Memory B cell (primary cell): Measurements from ENCODE around the gene NGRN.
"Not testable (repeated sequence)": the region's sequence is repeated elsewhere in the genome, so short reads cannot be mapped to it uniquely, and the experiment has no call there.

ENCODE experiments used
- ATAC-seq: fragments of 150-1000 bp; cut with Tn5 transposase; 2 replicates; pipeline ENCODE4 v1.10.0; 2021; ENCODE audit warnings: low read depth, mild to moderate bottlenecking, moderate library complexity
- DNase-seq, 2 donors: peaks; one replicate each; pipeline ENCODE4 v3.0.0; 2022; ENCODE audit warnings: low spot score in 2 of 2
- H3K27ac Mint-ChIP-seq: one replicate; pipeline ENCODE4 v1.8.0; 2022; ENCODE audit warnings: mild to moderate bottlenecking, moderate library complexity, mixed read lengths
- H3K27me3 Mint-ChIP-seq: one replicate; pipeline ENCODE4 v1.8.0; 2022; ENCODE audit warnings: mixed read lengths
- H3K36me3 Mint-ChIP-seq: one replicate; pipeline ENCODE4 v1.8.0; 2022; ENCODE audit warnings: mild to moderate bottlenecking, mixed read lengths
- H3K4me1 Mint-ChIP-seq: one replicate; pipeline ENCODE4 v1.8.0; 2022; ENCODE audit warnings: mixed read lengths
- H3K4me3 Mint-ChIP-seq: one replicate; pipeline ENCODE4 v1.8.0; 2022; ENCODE audit warnings: mild to moderate bottlenecking, moderate library complexity, mixed read lengths
- H3K9me3 Mint-ChIP-seq: one replicate; pipeline ENCODE4 v1.8.0; 2022; ENCODE audit warnings: mixed read lengths

NGRN gene

DNA sequence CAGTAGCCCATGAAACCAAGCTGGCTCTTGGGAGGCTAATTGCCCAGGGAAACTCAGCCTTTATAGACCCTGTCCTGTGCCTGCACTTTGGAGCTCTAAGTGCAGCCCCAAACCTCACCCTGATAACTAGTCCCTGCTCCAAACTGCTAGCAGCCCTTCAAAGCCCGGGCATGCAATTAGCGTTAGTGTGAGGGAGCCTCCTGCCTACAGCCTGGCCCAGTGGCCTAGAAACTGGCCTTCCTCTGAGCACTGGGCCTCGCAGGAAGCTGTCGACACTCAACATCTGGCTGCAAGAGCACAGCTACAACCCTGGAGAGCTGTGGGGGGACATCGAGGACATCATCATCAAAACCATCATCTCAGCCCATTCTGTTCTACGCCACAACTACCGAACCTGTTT lies 7.7 kb upstream of the NGRN start:
- H3K36me3 Mint-ChIP-seq = peaks cover 2% of the 10 kb centered on the region
- no peak overlapping the region for H3K27ac Mint-ChIP-seq
- ATAC-seq = no peak
- no peak overlapping the region for H3K4me3 Mint-ChIP-seq
- H3K27me3 Mint-ChIP-seq = peaks cover 7% of the 10 kb centered on the region
- no peaks in the 10 kb centered on the region for H3K4me1 Mint-ChIP-seq
- DNase-seq = no peak
- H3K9me3 Mint-ChIP-seq = no peaks in the 10 kb centered on the region

DNA sequence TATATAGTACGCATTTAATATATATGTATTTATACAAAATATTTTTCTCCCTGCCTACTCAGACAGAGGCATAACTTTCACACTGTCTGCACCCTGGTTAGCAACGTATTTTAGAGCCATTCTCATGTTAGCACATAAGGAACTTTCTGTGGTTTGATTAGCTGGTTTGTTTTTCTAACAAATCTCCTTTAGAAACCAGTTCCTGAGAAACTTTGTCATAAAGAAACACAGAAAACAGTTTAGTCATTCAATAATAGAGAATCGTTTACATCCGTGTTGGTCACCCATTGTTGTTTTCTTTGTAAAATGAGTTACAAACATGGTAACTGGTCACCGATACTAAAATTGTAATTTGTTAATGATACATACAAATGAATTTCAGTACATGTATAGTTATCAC lies 5.9 kb upstream of the NGRN start:
- ATAC-seq (no peak), DNase-seq (no peak)
- H3K4me1 Mint-ChIP-seq = peaks cover 6% of the 10 kb centered on the region
- no peak overlapping the region for H3K27ac Mint-ChIP-seq
- peaks cover 2% of the 10 kb centered on the region for H3K36me3 Mint-ChIP-seq
- H3K9me3 Mint-ChIP-seq = no peaks in the 10 kb centered on the region
- no peak overlapping the region for H3K4me3 Mint-ChIP-seq
- peaks cover 7% of the 10 kb centered on the region for H3K27me3 Mint-ChIP-seq

DNA sequence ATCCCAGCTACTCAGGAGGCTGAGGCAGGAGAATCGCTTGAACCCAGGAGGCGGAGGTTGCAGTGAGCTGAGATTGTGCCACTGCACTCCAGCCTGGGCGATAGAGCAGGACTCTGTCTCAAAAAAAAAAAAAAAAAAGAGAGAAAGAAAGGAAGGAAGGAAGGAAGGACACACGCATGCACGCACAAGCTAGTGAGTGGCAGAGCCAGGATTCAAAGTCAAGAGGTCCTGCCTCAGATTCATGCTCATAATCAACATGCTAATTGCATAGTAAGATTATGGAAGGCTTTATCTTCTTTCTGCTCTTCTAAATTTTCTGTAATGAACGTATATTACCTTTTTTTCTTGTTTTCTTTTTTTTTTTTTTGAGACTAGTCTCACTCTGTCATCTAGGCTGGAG lies 4.7 kb upstream of the NGRN start:
- not testable (repeated sequence) for H3K27ac Mint-ChIP-seq, H3K27me3 Mint-ChIP-seq, H3K4me1 Mint-ChIP-seq, ATAC-seq, H3K9me3 Mint-ChIP-seq, H3K36me3 Mint-ChIP-seq, DNase-seq, H3K4me3 Mint-ChIP-seq

DNA sequence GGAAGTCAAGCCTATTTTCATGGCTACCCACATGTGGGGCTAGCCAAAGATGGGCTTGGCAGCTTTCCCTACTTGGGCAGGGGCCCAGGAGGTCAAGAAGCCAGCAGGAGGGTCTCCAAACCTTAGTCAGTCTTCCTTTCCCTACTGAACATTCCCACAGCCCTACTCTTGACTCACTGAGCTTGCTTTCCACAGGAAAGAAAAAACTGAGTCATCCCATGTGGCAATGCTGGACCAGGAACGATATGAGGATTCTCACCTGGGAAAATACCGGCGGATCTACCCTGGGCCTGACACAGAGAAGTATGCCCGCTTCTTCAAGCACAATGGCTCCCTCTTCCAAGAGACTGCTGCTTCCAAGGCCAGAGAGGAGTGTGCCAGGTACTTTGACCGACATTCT lies 3.7 kb upstream of the NGRN start:
- Mint-ChIP-seq H3K36me3 (no peaks in the 10 kb centered on the region), H3K4me3 (no peak overlapping the region), H3K9me3 (no peaks in the 10 kb centered on the region), H3K27ac (no peak overlapping the region), H3K4me1 (peaks cover 12% of the 10 kb centered on the region), H3K27me3 (peaks cover 2% of the 10 kb centered on the region)
- DNase-seq (no peak), ATAC-seq (no peak)

DNA sequence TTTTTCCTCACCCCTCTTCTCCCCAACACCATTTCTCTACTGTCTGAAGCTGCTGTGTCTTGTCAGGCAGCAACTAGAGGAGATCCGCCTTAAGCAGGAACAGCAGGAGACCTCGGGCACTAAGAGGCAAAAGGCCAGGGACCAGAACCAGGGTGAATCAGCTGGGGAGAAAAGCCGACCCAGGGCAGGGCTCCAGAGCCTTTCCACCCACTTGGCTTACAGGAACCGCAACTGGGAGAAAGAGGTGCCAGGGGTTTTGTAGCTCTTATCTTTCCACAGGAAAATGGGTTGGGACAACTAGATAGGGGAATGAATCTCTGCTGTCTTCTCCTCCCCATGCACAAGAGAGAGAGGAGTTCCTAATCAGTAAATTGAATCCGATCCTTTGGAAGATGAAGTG lies 3.0 kb upstream of the NGRN start:
- H3K36me3 Mint-ChIP-seq = peaks cover under 1% of the 10 kb centered on the region
- no peaks in the 10 kb centered on the region for H3K27me3 Mint-ChIP-seq
- no peak for DNase-seq
- no peak for ATAC-seq
- H3K4me3 Mint-ChIP-seq = no peak overlapping the region
- no peaks in the 10 kb centered on the region for H3K9me3 Mint-ChIP-seq
- no peak overlapping the region for H3K27ac Mint-ChIP-seq
- peaks cover 13% of the 10 kb centered on the region for H3K4me1 Mint-ChIP-seq

GRCh38 chr15:90264671-90265070 lies 801 bp upstream of the NGRN start:
- H3K36me3 Mint-ChIP-seq = peaks cover 10% of the 10 kb centered on the region
- ATAC-seq (no peak), DNase-seq (no peak)
- H3K27ac Mint-ChIP-seq = peak overlapping the region; percentile 97
- no peaks in the 10 kb centered on the region for H3K27me3 Mint-ChIP-seq
- H3K4me3 Mint-ChIP-seq = peak overlapping the region; percentile 96
- peaks cover 24% of the 10 kb centered on the region for H3K4me1 Mint-ChIP-seq
- H3K9me3 Mint-ChIP-seq = no peaks in the 10 kb centered on the region

- Mint-ChIP-seq H3K27ac (peak overlapping the region; percentile 97), H3K9me3 (no peaks in the 10 kb centered on the region), H3K4me1 (peaks cover 33% of the 10 kb centered on the region), H3K4me3 (peak overlapping the region; percentile 96), H3K27me3 (no peaks in the 10 kb centered on the region), H3K36me3 (peaks cover 20% of the 10 kb centered on the region)
- DNase-seq (no peak), ATAC-seq (peak; percentile 5)
These were observed 574 bp downstream of the NGRN start for GRCh38 chr15:90266061-90266431.

GRCh38 chr15:90266485-90266884 lies 1.0 kb downstream of the NGRN start:
- Mint-ChIP-seq H3K27me3 (no peaks in the 10 kb centered on the region), H3K4me3 (peak overlapping the region; percentile 96)
- DNase-seq = no peak

DNA sequence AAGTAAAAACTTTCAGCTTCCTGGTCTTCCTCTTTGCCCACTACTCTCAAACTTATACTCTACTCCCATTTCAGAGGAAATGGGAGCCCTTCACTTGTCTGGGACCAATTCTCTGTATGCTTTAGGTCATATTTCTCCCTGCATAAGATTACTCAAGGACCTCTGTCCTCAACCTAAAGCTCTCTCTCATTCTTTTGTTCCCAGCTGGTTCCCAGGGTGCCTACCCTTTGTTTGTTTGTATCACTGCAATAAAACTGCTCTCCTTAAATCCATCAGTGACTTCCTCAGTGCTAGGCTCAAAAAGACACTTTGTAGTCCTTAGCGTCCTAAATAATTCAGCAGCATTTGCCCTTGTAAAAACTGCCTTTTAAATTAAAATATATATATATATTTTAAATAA lies 2.9 kb downstream of the NGRN start:
- ATAC-seq (no peak), DNase-seq (no peak)
- H3K27ac Mint-ChIP-seq = peak overlapping the region; percentile 25
- no peaks in the 10 kb centered on the region for H3K27me3 Mint-ChIP-seq
- peaks cover 25% of the 10 kb centered on the region for H3K36me3 Mint-ChIP-seq
- peaks cover 42% of the 10 kb centered on the region for H3K4me1 Mint-ChIP-seq
- peak overlapping the region; percentile 36 for H3K4me3 Mint-ChIP-seq
- no peaks in the 10 kb centered on the region for H3K9me3 Mint-ChIP-seq

More at GRCh38 chr15:90266485-90266884, 1.0 kb downstream of the NGRN start:
- peaks cover 22% of the 10 kb centered on the region for H3K36me3 Mint-ChIP-seq
- peaks cover 36% of the 10 kb centered on the region for H3K4me1 Mint-ChIP-seq
- peak overlapping the region; percentile 97 for H3K27ac Mint-ChIP-seq
- no peaks in the 10 kb centered on the region for H3K9me3 Mint-ChIP-seq
- no peak for ATAC-seq

DNA sequence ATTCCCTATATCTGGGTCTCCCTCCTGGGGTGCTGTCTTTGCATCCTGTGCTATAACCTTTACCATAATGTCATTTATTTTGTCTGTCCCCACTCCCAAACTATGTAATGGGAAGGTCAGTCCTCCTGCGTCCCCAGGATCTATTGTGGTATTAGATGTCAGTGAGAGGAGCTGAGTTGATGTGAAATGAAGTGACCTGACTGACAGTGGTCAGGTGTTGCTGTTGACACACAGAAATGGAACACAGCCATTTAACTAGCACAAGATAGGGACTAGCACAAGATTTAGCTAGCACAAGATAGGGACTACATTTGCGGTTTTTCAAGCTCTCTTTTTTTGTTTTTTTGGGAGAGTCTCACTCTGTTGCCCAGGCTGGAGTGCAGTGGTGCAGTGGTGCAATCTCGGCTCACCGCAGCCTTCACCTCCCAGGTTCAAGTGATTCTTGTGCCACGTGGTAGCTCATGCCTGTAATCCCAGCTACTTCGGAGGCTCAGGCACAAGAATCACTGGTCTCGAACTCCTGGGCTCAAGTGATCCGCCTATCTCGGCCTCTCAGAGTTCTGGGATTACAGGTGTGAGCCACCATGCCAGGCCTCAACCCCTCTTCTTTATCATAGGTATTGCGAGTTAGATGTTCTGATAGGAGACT lies 5.2 kb downstream of the NGRN start:
- Mint-ChIP-seq H3K9me3 (no peaks in the 10 kb centered on the region), H3K27me3 (no peaks in the 10 kb centered on the region), H3K27ac (peak overlapping the region; percentile 58), H3K4me3 (no peak overlapping the region), H3K4me1 (peaks cover 33% of the 10 kb centered on the region), H3K36me3 (peaks cover 31% of the 10 kb centered on the region)
- DNase-seq = no peak
- no peak for ATAC-seq

GRCh38 chr15:90271459-90272166 lies 6.1 kb downstream of the NGRN start:
- Mint-ChIP-seq H3K36me3 (peaks cover 33% of the 10 kb centered on the region), H3K9me3 (no peaks in the 10 kb centered on the region), H3K27ac (peak overlapping the region; percentile 40), H3K4me1 (peaks cover 30% of the 10 kb centered on the region), H3K27me3 (no peaks in the 10 kb centered on the region), H3K4me3 (no peak overlapping the region)
- DNase-seq (no peak), ATAC-seq (no peak)

- H3K4me3 Mint-ChIP-seq, H3K4me1 Mint-ChIP-seq, H3K27me3 Mint-ChIP-seq, H3K36me3 Mint-ChIP-seq, H3K27ac Mint-ChIP-seq, DNase-seq, H3K9me3 Mint-ChIP-seq, ATAC-seq: not testable (repeated sequence)
These were observed 13.0 kb downstream of the NGRN start for GRCh38 chr15:90278467-90278866.

DNA sequence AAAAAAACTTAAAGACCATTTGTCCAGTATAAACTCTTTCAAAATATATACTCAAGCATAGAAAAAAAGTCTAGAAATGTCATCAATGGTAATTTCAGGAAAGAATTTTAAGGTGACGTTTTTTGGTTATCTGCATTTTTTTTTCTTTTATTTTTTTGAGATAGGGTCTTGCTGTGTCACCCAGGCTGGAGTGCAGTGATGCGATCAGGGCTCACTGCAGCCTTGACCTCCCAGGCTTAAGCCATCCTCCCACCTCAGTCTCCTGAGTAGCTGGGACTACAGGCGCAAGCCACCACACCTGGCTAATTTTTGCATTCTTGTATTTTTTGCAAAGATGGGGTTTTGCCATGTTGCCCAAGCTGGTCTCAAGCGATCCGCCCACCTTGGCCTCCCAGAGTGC lies 15.3 kb downstream of the NGRN start:
- ATAC-seq, H3K4me3 Mint-ChIP-seq, H3K27me3 Mint-ChIP-seq, H3K9me3 Mint-ChIP-seq, H3K27ac Mint-ChIP-seq, H3K36me3 Mint-ChIP-seq, H3K4me1 Mint-ChIP-seq, DNase-seq: not testable (repeated sequence)

GRCh38 chr15:90281637-90282036 lies 16.2 kb downstream of the NGRN start:
- not testable (repeated sequence) for H3K36me3 Mint-ChIP-seq, H3K9me3 Mint-ChIP-seq, ATAC-seq

GRCh38 chr15:90286678-90287077 lies 21.2 kb downstream of the NGRN start:
- no peaks in the 10 kb centered on the region for H3K9me3 Mint-ChIP-seq

More at GRCh38 chr15:90281637-90282036, 16.2 kb downstream of the NGRN start:
- not testable (repeated sequence) for DNase-seq, H3K27ac Mint-ChIP-seq, H3K4me1 Mint-ChIP-seq, H3K4me3 Mint-ChIP-seq, H3K27me3 Mint-ChIP-seq

More at GRCh38 chr15:90286678-90287077, 21.2 kb downstream of the NGRN start:
- Mint-ChIP-seq H3K27ac (no peak overlapping the region), H3K27me3 (no peaks in the 10 kb centered on the region), H3K4me3 (no peak overlapping the region), H3K36me3 (no peaks in the 10 kb centered on the region), H3K4me1 (no peaks in the 10 kb centered on the region)
- DNase-seq (peak in 1 of 2 donors; percentile 39), ATAC-seq (peak; percentile 89)
